GM20431 (cell line): ENCODE results near the gene TMEM171.

ENCODE experiments used
- in situ Hi-C: fragments of 300-500 bp; cut with MseI, MboI; formaldehyde crosslinking; loops from one replicate; pipeline ENCODE4 v1.15.0; 2020; ENCODE audit warnings: low sequenced_read_pairs; ENCODE audit not compliant: unreplicated experiment

Gene TMEM171

GRCh38 chr5:73149540-73149939 is 29.2 kb downstream of the TMEM171 start:
- in situ Hi-C loops = no loop called here

- in situ Hi-C loops = no loop called here
Measured at GRCh38 chr5:73150876-73151275, 30.5 kb downstream of the TMEM171 start.

GRCh38 chr5:73151766-73152410 is 31.5 kb downstream of the TMEM171 start:
- in situ Hi-C loops = no loop called here

GRCh38 chr5:73152411-73153388 is 32.3 kb downstream of the TMEM171 start:
- in situ Hi-C loops = no loop called here

GRCh38 chr5:73153513-73153912 is 33.1 kb downstream of the TMEM171 start:
- in situ Hi-C loops = no loop called here

GRCh38 chr5:73154208-73155006 is 34.0 kb downstream of the TMEM171 start:
- in situ Hi-C loops = no loop called here

GRCh38 chr5:73155271-73156222 is 35.2 kb downstream of the TMEM171 start:
- in situ Hi-C loops = no loop called here

- in situ Hi-C loops = no loop called here
Measured at GRCh38 chr5:73157414-73158303, 37.3 kb downstream of the TMEM171 start.

- in situ Hi-C loops = no loop called here
Measured at GRCh38 chr5:73158313-73158712, 37.9 kb downstream of the TMEM171 start.

- in situ Hi-C loops = no loop called here
Measured at GRCh38 chr5:73160239-73160671, 39.9 kb downstream of the TMEM171 start.

- in situ Hi-C loops = no loop called here
Measured at GRCh38 chr5:73170522-73170921, 50.1 kb downstream of the TMEM171 start.

- in situ Hi-C loops = no loop called here
Measured at GRCh38 chr5:73171495-73171894, 51.1 kb downstream of the TMEM171 start.

GRCh38 chr5:73172951-73173350 is 52.6 kb downstream of the TMEM171 start, which contains the start of gene TMEM174:
Gene TMEM174 (plus strand): TSS chr5:73173193. CDS start chr5:73173244, 51 bp downstream.
- in situ Hi-C loops = no loop called here

GRCh38 chr5:73174100-73174815 is 53.9 kb downstream of the TMEM171 start:
- in situ Hi-C loops = no loop called here

- in situ Hi-C loops = no loop called here
Measured at GRCh38 chr5:73176250-73176649, 55.9 kb downstream of the TMEM171 start.

GRCh38 chr5:73178265-73178664 is 57.9 kb downstream of the TMEM171 start:
- in situ Hi-C loops = no loop called here

GRCh38 chr5:73179730-73180129 is 59.4 kb downstream of the TMEM171 start:
- in situ Hi-C loops = no loop called here

GRCh38 chr5:73180566-73180965 is 60.2 kb downstream of the TMEM171 start:
- in situ Hi-C loops = no loop called here
